Esophagus (tissue), 2 donors: ENCODE data around the gene NUDT19. TPM values are rescaled to one million over a fixed set of nuclear protein-coding genes. Genes with fewer than 3 reads are reported as not detected.
"Not testable (repeated sequence)": the region's sequence is repeated elsewhere in the genome, so short reads cannot be mapped to it uniquely, and the experiment has no call there.

ENCODE experiments used
- H3K27ac ChIP-seq, 2 donors: one replicate each; pipeline ENCODE4 v1.5.1; 2013; ENCODE audit warnings: low read depth in 2 of 2, mild to moderate bottlenecking in 2 of 2, inconsistent platforms in 1 of 2, low read length in 1 of 2, moderate library complexity in 1 of 2
- H3K27me3 ChIP-seq, 2 donors: one replicate each; pipeline ENCODE4 v1.6.1; 2013; ENCODE audit warnings: low read length in 2 of 2, control low read depth in 1 of 2, mild to moderate bottlenecking in 1 of 2; ENCODE audit not compliant: insufficient read depth in 2 of 2, control insufficient read depth in 1 of 2
- H3K36me3 ChIP-seq, 2 donors: one replicate each; pipeline ENCODE4 v1.6.1; 2013; ENCODE audit warnings: low read length in 1 of 2; ENCODE audit not compliant: control insufficient read depth in 2 of 2, insufficient read depth in 2 of 2
- H3K4me1 ChIP-seq, 2 donors: one replicate each; pipeline ENCODE4 v1.6.1; 2013; ENCODE audit warnings: low read length in 1 of 2; ENCODE audit not compliant: control insufficient read depth in 2 of 2, insufficient read depth in 2 of 2
- H3K4me3 ChIP-seq, 2 donors: one replicate each; pipeline ENCODE4 v1.5.1; 2013; ENCODE audit warnings: low read length in 2 of 2, mild to moderate bottlenecking in 2 of 2, low read depth in 1 of 2, moderate library complexity in 1 of 2
- H3K9me3 ChIP-seq, 2 donors: one replicate each; pipeline ENCODE4 v1.6.1; 2013; ENCODE audit warnings: mild to moderate bottlenecking in 2 of 2, low read depth in 1 of 2, low read length in 1 of 2, moderate library complexity in 1 of 2; ENCODE audit not compliant: control insufficient read depth in 2 of 2, insufficient read depth in 1 of 2
- WGBS, 2 donors: extraction: QIAGEN DNeasy Blood & Tissue Kit; methylation state at CpG; one replicate each; pipeline ENCODE4 v1.1.7; 2013; 5-methylcytosine and 5-hydroxymethylcytosine counted together
- polyA plus RNA-seq, 2 donors: library from polyadenylated mRNA; stranded (reverse); fragments of 200-250 nt; gene quantifications; one replicate each; pipeline ENCODE4 v1.2.3, GENCODE V29; 2013
- donor health status: healthy with polysubstance abuse.
- donor health status: Bipolar disorder and iron deficiency.

NUDT19 gene
- polyA plus RNA-seq, 2 donors: 8.5 to 8.6 TPM

- H3K4me3 ChIP-seq: no peak overlapping the region
- peaks cover 0 to 4% of the 10 kb centered on the region in 2 donors for H3K4me1 ChIP-seq
Measured at GRCh38 chr19:32686847-32687475, 4.7 kb upstream of the NUDT19 start.

GRCh38 chr19:32687681-32688080 is 3.9 kb upstream of the NUDT19 start:
- Histone ChIP-seq H3K4me3 (no peak overlapping the region), H3K9me3 (no peaks in the 10 kb centered on the region), H3K4me1 (peaks cover 0 to 7% of the 10 kb centered on the region in 2 donors), H3K27me3 (no peaks in the 10 kb centered on the region), H3K27ac (no peak overlapping the region), H3K36me3 (no peaks in the 10 kb centered on the region)
- WGBS, 2 donors: 86 to 90% methylated on average over 4 of the region's 4 CpGs

More at GRCh38 chr19:32686847-32687475, 4.7 kb upstream of the NUDT19 start:
- 94 to 95% methylated on average over 6 of the region's 6 CpGs for WGBS, 2 donors
- Histone ChIP-seq H3K27me3 (no peaks in the 10 kb centered on the region), H3K27ac (no peak overlapping the region), H3K9me3 (no peaks in the 10 kb centered on the region), H3K36me3 (no peaks in the 10 kb centered on the region)

GRCh38 chr19:32688311-32688710 is 3.3 kb upstream of the NUDT19 start:
- Histone ChIP-seq H3K9me3 (no peaks in the 10 kb centered on the region), H3K27me3 (no peaks in the 10 kb centered on the region), H3K36me3 (no peaks in the 10 kb centered on the region), H3K4me1 (peaks cover 0 to 11% of the 10 kb centered on the region in 2 donors), H3K27ac (no peak overlapping the region), H3K4me3 (no peak overlapping the region)
- WGBS, 2 donors: 65 to 79% methylated on average over 1 of the region's 1 CpG

GRCh38 chr19:32691952-32692726 is 518 bp downstream of the NUDT19 start:
- Histone ChIP-seq H3K36me3 (no peaks in the 10 kb centered on the region), H3K27ac (peak overlapping the region; percentile 90 to 96), H3K9me3 (no peaks in the 10 kb centered on the region), H3K4me3 (peak overlapping the region; percentile 87 to 92), H3K4me1 (peaks cover 0 to 19% of the 10 kb centered on the region in 2 donors), H3K27me3 (no peaks in the 10 kb centered on the region)
- WGBS, 2 donors: 2 to 8% methylated on average over 79 to 93 of the region's 93 CpGs

DNA sequence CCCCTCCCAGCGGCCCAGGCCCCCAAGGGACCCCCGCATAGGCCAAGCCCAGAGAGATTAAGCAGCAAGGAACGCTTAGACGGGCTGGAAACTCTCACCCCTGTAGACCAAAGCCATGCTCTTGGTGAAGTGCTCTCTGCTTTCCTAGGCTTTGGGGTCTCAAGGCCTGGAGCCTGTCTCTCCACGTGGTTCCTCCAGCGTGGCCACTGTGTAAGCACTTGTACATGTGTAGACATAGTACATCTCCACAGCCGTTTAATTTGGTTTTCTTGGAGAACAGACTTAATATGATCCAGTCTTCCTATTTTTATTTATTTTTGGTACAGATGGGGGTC is 1.1 kb downstream of the NUDT19 start:
- 13 to 20% methylated on average over 7 of the region's 7 CpGs for WGBS, 2 donors
- Histone ChIP-seq H3K4me1 (peaks cover 0 to 19% of the 10 kb centered on the region in 2 donors), H3K36me3 (no peaks in the 10 kb centered on the region), H3K27me3 (no peaks in the 10 kb centered on the region), H3K27ac (peak overlapping the region; percentile 90 to 96), H3K9me3 (no peaks in the 10 kb centered on the region), H3K4me3 (peak overlapping the region; percentile 87 to 92)

DNA sequence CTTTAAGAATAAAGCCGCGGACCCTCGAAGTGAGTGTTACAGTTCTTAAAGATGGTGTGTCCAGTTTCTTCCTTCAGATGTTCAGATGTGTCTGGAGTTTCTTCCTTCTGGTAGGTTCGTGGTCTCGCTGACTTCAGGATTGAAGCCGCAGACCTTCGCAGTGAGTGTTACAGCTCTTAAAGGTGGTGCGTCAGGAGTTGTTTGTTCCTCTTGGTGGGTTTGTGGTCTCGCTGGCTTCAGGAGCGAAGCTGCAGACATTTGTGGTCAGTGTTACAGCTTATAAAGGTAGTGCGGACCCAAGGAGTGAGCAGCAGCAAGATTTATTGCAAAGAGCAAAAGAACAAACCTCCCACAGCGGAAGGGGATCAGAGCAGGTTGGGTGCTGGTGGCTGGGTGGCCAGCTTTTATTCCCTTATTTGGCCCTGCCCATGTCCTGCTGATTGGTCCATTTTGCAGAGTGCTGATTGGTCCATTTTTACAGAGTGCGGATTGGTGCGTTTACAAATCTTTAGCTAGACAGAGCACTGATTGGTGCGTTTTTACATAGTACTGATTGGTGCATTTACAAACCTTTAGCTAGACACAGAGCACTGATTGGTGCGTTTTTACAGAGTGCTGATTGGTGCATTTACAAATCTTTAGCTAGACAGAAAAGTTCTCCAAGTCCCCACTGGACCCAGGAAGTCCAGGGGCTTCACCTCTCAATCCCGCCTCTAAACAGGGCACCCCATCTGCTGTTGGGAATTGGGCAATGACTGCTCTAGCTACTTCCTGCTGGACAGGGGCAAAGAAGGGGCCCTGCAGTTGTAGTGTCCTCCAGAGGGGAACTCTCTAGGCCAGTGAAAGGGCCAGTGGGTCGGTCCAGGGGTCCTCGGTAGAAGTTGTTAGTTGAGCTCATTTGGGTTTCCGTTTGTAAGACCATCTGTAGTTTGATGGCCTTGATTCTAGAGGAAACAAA is 1.8 kb downstream of the NUDT19 start:
- Histone ChIP-seq H3K4me3 (peak overlapping the region; percentile 87 to 92), H3K27ac (peak overlapping the region in 1 of 2 donors; percentile 73), H3K4me1 (peaks cover 0 to 19% of the 10 kb centered on the region in 2 donors)
- WGBS, 2 donors: 82 to 84% methylated on average over 20 of the region's 20 CpGs
- not testable (repeated sequence) for H3K27me3 ChIP-seq, H3K9me3 ChIP-seq, H3K36me3 ChIP-seq

DNA sequence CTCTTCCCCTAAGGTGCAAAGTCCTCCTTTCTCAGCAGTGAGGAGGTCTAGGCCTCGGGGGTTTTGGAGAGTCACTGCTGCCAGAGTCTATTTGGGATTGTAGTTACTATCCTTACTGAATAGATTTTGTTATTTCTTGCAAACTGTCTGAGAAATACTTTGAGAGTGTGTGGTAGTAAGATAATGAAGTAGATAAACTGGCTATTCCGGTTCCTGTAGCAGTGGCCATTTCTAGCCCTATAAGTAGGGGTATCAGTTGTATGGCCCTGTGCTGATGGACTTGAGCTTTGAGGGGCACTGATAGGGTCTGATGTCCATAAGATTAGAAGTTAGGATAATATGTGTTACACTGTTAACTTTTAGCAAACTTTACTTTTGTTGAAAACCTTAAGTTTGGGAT is 2.7 kb downstream of the NUDT19 start:
- Histone ChIP-seq H3K27ac (peak overlapping the region; percentile 52 to 73), H3K4me1 (peaks cover 0 to 19% of the 10 kb centered on the region in 2 donors), H3K4me3 (peak overlapping the region; percentile 18 to 87)
- WGBS, 2 donors: 42 to 46% methylated on average over 2 of the region's 2 CpGs
- H3K9me3 ChIP-seq, H3K27me3 ChIP-seq, H3K36me3 ChIP-seq: not testable (repeated sequence)

GRCh38 chr19:32694851-32695250 is 3.2 kb downstream of the NUDT19 start:
- not testable (repeated sequence) for H3K27ac ChIP-seq, H3K4me3 ChIP-seq
- WGBS, 2 donors: 31 to 45% methylated on average over 2 of the region's 2 CpGs

GRCh38 chr19:32695506-32695905 is 3.9 kb downstream of the NUDT19 start:
- H3K27me3 ChIP-seq, H3K9me3 ChIP-seq, H3K36me3 ChIP-seq, H3K4me3 ChIP-seq, H3K27ac ChIP-seq: not testable (repeated sequence)
- WGBS, 2 donors: 64 to 74% methylated on average over 6 of the region's 6 CpGs
- H3K4me1 ChIP-seq: peaks cover 0 to 19% of the 10 kb centered on the region in 2 donors

More at GRCh38 chr19:32694851-32695250, 3.2 kb downstream of the NUDT19 start:
- not testable (repeated sequence) for H3K36me3 ChIP-seq, H3K27me3 ChIP-seq, H3K9me3 ChIP-seq
- H3K4me1 ChIP-seq: peaks cover 0 to 19% of the 10 kb centered on the region in 2 donors
